ENCODE data around the gene STK11.

The STK11 gene

GRCh38 chr19:1230783-1231489 lies 25.4 kb downstream of the STK11 start:
- no peak for TF ChIP-seq SPI1 (IDR thresholded peaks at IDR 0.05; ENCODE audit: borderline replicate concordance, low read depth)
- TF ChIP-seq GABPA (IDR thresholded peaks at IDR 0.05; ENCODE audit: low read depth), result no peak
- TF ChIP-seq POLR2AphosphoS5 (IDR thresholded peaks at IDR 0.05; ENCODE audit: low read depth), result no peak
- TF ChIP-seq, protein P1, sequence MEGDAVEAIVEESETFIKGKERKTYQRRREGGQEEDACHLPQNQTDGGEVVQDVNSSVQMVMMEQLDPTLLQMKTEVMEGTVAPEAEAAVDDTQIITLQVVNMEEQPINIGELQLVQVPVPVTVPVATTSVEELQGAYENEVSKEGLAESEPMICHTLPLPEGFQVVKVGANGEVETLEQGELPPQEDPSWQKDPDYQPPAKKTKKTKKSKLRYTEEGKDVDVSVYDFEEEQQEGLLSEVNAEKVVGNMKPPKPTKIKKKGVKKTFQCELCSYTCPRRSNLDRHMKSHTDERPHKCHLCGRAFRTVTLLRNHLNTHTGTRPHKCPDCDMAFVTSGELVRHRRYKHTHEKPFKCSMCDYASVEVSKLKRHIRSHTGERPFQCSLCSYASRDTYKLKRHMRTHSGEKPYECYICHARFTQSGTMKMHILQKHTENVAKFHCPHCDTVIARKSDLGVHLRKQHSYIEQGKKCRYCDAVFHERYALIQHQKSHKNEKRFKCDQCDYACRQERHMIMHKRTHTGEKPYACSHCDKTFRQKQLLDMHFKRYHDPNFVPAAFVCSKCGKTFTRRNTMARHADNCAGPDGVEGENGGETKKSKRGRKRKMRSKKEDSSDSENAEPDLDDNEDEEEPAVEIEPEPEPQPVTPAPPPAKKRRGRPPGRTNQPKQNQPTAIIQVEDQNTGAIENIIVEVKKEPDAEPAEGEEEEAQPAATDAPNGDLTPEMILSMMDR (IDR thresholded peaks at IDR 0.05; ENCODE audit: insufficient read depth, low read length), result no peak
- TF ChIP-seq, protein P2, sequence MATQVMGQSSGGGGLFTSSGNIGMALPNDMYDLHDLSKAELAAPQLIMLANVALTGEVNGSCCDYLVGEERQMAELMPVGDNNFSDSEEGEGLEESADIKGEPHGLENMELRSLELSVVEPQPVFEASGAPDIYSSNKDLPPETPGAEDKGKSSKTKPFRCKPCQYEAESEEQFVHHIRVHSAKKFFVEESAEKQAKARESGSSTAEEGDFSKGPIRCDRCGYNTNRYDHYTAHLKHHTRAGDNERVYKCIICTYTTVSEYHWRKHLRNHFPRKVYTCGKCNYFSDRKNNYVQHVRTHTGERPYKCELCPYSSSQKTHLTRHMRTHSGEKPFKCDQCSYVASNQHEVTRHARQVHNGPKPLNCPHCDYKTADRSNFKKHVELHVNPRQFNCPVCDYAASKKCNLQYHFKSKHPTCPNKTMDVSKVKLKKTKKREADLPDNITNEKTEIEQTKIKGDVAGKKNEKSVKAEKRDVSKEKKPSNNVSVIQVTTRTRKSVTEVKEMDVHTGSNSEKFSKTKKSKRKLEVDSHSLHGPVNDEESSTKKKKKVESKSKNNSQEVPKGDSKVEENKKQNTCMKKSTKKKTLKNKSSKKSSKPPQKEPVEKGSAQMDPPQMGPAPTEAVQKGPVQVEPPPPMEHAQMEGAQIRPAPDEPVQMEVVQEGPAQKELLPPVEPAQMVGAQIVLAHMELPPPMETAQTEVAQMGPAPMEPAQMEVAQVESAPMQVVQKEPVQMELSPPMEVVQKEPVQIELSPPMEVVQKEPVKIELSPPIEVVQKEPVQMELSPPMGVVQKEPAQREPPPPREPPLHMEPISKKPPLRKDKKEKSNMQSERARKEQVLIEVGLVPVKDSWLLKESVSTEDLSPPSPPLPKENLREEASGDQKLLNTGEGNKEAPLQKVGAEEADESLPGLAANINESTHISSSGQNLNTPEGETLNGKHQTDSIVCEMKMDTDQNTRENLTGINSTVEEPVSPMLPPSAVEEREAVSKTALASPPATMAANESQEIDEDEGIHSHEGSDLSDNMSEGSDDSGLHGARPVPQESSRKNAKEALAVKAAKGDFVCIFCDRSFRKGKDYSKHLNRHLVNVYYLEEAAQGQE (IDR thresholded peaks at IDR 0.05; ENCODE audit: insufficient replicate concordance, low read depth), result no peak
- Histone ChIP-seq H3K4me3 (replicated peaks; ENCODE audit: insufficient read depth, low read length) (no peak overlapping the region), H3K27ac (replicated peaks) (no peak overlapping the region), H3K27me3 (ENCODE audit: insufficient read depth, poor library complexity, severe bottlenecking) (peaks cover 6% of the 10 kb centered on the region)
- DNase-seq (ENCODE audit: low read depth in 1 of 2, low spot score in 1 of 2), result no peak

GRCh38 chr19:1231729-1232637 lies 26.4 kb downstream of the STK11 start:
- H3K4me3 ChIP-seq (replicated peaks; ENCODE audit: insufficient read depth, low read length), result no peak overlapping the region
- TF ChIP-seq SPI1 (IDR thresholded peaks at IDR 0.05; ENCODE audit: borderline replicate concordance, low read depth) (no peak), POLR2AphosphoS5 (IDR thresholded peaks at IDR 0.05; ENCODE audit: low read depth) (no peak), GABPA (IDR thresholded peaks at IDR 0.05; ENCODE audit: low read depth) (no peak)
- TF ChIP-seq, protein P2 (IDR thresholded peaks at IDR 0.05; ENCODE audit: insufficient replicate concordance, low read depth), result no peak
- TF ChIP-seq, protein P1 (IDR thresholded peaks at IDR 0.05; ENCODE audit: insufficient read depth, low read length), result no peak
- DNase-seq (ENCODE audit: low read depth in 1 of 2, low spot score in 1 of 2), result no peak
- H3K27me3 ChIP-seq (ENCODE audit: insufficient read depth, poor library complexity, severe bottlenecking), result peaks cover 14% of the 10 kb centered on the region
- no peak overlapping the region for H3K27ac ChIP-seq (replicated peaks)

DNA sequence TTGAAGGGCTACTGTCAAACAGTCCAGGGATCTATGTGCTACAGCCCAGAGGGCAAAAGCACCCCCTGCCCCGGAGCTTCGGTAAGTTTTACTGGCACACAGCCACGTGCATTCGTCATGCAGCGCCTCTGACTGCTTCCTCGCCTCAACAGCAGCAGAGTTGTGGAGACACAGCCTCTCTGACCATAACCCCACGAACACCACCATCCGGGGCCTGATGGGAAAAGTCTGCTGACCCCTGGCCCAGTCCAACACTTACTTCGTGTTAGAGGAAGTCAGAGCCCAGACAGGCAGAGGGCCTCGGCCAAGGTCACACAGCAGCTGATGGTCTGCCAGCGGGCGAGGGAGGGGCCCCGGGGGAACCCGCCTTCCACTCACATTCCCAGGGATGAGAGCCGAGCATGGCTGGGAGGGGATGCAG lies 27.1 kb downstream of the STK11 start:
- H3K27ac ChIP-seq (replicated peaks), result no peak overlapping the region
- TF ChIP-seq POLR2AphosphoS5 (IDR thresholded peaks at IDR 0.05; ENCODE audit: low read depth) (no peak), SPI1 (IDR thresholded peaks at IDR 0.05; ENCODE audit: borderline replicate concordance, low read depth) (no peak), GABPA (IDR thresholded peaks at IDR 0.05; ENCODE audit: low read depth) (no peak)
- TF ChIP-seq, protein P2 (IDR thresholded peaks at IDR 0.05; ENCODE audit: insufficient replicate concordance, low read depth), result no peak
- no peak overlapping the region for H3K4me3 ChIP-seq (replicated peaks; ENCODE audit: insufficient read depth, low read length)
- peaks cover 18% of the 10 kb centered on the region for H3K27me3 ChIP-seq (ENCODE audit: insufficient read depth, poor library complexity, severe bottlenecking)
- no peak for DNase-seq (ENCODE audit: low read depth in 1 of 2, low spot score in 1 of 2)

All from HL-60 (cell line).